Umbilical cord (tissue), 2 donors: ENCODE measurements around the gene ERICH6B. TPM values are rescaled to one million over a fixed set of nuclear protein-coding genes. Genes with fewer than 3 reads are reported as not detected.

ENCODE experiments used
- DNase-seq: peaks from one replicate; pipeline ENCODE4 v3.0.0-alpha.2; 2015; ENCODE audit warnings: low spot score
- total RNA-seq: library from RNA; depleted of rRNA; stranded (reverse); fragments of >200 nt; gene quantifications from one replicate; pipeline ENCODE4 v1.2.3, GENCODE V29; 2014; ENCODE audit warnings: low replicate concordance; ENCODE audit not compliant: insufficient read depth

Gene ERICH6B
- total RNA-seq, 1 donor from 2014 or later, result not detected

DNA sequence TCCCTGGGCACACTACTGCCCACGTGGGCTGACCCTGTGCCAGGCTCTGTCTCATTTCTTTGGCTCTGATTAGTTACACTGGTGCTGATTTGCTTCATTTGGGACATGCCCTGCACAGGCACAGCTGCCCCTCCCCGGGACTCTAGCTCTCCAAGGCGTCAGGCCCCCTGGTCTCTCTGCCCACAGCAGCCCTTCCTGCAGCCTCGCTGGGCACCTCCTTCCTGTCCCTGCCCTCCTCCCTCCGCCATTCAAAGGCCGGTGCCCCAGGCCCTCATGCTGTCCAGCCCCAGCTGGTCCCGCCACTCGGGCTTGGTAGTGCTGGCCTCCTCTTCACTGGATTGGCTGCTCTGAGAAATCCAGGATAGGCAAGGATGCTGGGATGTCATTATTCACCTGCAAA is 73.1 kb downstream of the ERICH6B start:
- no peak for DNase-seq

DNA sequence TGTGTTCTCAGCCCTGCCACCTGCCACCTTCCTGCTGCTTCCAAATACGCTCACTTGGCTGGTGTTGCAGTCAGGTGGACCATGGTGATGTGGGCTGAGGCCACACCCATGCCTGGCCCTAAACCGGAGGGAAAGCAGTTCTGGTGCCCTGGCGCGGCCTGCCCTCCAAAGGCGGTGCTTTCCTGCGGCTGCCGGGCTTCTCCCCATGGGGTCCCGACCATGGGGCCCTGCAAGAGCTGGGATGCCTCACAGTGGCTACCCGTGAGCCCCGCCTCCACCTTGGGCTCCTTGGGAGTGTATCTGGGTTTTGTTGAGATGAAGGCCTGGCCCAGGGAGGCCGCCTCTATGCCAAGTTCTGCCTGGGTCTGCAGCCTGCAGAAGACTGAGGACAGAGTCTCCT is 73.7 kb downstream of the ERICH6B start:
- no peak for DNase-seq

DNA sequence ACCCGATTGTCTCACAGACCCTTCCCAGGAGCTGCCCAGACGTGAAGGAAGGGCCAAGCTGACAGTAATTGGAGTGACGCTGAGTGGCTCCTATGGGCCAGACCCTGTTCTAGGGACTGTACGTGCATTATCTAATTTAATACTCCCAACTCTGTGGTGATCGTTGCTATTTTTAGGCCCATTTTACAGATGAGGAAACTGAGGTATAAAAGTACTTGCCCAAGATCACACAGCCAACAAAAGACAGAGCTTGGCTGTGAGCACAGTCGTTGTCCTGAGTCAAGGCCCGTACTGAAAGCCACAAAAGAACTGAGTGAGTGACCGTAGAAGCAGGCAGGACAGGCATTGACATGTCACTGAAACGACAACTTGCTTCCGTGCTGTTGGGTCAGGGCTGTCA is 74.7 kb downstream of the ERICH6B start:
- DNase-seq, result no peak

DNA sequence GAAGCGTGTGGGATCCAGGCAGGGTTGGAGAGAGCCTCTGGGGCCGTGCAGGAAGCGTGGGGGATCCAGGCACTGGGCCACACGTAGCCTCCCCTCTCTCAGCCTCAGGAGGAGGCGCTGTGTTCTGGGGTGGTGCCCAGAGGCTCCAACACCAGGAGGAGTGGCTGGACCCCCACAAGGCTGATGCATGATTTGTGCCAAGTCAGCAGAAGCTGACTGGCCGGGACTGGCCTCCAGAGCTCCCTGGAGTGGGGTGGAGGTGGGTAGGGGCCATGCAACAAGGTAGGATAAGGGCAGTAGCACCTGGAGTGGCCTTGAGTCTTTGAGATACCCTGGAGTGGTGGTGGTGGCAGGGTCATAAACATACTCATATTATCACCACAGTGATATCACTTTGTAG is 75.3 kb downstream of the ERICH6B start:
- DNase-seq, result no peak

DNA sequence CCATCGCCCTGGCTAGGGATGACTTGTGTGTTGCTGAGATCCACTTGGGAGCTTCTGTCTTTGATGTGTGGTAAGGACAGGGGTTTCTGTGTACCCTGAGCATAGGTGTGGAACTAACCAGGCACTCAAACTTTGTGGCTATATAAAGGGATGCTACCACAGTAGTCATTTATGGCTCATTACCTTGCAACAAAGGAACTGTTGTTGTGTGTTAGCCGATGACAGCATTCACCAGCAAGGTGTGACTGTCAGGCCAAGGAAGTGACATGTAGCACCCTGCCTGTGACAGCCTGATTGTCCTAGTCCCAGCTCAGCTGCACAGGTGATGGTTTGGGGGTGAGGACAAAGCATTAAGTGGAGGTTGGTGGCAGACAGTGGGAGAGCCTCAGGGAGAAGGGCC is 77.2 kb downstream of the ERICH6B start:
- no peak for DNase-seq

DNA sequence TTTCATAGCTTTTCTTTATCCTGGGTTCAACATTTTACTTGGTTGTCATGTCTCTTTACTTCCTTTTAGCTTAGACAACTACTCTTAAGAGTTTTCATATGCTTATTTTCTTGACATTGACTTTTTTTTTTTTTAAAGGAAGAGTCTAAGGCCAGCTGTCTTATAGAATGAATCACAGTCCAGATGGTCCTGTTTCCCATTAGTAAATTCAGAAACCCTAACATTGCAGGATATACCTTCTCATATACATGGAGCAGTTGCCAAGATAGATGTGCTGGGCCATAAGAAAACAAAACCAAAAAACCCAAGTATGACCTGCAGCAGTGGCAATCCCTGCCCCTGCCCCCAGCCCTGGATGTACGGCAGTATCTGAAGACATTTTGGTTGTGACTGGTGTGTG is 78.0 kb downstream of the ERICH6B start:
- peak; percentile 6 for DNase-seq

DNA sequence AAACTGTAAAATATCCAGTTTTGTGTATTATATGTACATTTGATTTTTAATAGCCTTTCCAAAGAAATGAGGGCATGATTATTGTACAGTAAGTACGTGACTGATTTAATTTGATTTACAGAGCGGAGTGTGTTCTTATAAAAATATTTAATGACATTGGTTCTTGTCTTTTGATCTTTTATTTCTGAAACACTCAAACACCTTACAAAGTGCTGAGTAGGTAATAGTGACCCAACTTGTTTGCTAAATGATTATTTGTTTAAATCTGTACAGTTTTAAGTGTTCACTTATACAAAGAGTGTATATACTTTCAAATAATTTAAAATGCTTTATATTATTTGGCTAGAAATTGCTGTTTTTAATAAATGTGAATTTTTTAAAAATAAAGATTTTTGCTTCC is 79.3 kb downstream of the ERICH6B start:
- DNase-seq, result no peak

DNA sequence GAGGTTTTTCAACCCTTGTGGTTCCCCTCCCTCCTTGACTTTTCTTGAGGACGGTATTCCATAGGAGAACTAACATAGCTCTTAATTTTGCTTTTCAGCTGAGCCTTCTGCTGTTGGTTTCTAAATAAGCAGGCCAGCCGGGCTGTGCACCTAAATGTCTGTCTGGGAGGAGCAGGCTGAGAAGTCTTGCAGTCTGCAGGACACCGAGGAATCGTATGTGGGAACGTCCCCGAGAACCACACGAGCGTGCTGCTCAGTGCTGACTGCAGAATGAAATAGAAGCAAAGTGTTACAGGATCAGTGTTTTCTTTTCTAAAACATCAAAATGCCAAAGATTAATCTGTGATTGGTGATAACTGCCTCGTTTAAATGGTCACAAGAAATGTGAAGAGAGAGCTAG is 80.9 kb downstream of the ERICH6B start:
- no peak for DNase-seq

DNA sequence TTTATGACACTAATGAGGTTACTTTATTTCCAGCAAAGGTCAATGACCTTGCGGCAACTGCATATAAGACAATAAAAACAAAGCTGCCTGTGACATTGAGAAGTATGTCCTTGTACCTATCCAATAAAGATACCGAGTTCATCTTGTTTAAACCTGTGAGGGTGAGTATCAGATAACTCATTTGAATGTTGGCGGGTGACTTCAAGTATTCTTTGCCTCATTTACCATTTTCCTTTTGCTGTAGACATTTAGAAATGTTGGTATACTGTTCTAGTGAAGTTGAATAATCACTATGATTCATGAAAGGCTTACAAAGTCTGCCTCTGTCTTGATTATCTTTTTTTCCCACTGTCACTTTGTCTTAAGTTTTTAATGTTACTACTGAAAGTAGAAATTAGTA is 85.8 kb downstream of the ERICH6B start:
- no peak for DNase-seq

DNA sequence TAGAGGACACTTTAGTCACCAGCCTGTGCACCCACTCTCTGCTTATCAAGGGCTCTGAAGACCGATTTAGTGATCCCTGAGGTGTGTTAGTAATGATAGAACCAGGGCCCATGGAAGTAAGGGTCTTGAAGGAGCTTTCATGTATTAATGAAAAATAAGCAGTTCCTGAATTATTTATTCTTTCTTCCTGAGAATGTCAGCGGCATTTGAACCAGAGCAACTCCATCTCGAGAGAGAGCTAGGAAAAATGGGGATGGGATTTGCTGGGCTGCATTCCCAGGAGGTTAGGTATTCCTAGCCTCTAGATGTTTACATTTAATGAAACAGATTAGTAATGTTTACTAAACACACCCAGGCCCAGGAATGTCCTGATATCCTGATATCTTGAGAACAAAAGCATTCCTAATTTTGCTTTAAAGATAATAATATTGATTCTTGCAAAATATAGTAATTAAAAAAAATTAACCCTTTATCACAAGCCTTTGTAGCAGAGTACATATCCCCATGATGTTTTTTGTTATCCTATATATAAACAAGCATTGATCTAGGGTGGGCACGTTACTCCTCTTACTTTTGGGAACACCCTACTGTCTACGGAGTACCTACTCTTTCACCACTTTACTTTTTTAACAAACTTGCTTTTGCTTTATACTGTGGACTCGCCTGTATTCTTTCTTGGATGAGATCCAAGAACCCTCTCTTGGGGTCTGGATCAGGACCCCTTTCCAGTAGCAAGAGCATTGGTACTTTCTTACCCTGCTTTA is 87.7 kb downstream of the ERICH6B start:
- no peak for DNase-seq

DNA sequence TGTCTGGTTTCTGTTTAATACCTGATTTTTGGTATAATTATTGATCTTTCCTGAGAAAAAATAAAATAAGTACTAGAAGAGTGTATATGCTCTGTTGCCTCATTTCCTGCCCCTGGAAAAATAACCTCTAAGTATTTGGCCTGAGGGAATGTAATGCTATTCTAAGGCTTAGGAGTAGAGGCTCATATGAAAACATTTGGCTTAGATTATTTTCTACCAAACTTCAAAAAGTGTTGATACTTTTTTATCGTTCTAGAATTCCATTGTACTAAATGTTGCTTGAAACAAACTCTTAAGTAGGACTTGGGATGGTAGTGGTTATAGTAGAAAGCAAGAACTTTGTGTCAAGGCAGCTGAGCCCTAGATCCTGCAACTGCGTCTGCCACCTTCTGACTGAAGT is 93.0 kb downstream of the ERICH6B start:
- no peak for DNase-seq

DNA sequence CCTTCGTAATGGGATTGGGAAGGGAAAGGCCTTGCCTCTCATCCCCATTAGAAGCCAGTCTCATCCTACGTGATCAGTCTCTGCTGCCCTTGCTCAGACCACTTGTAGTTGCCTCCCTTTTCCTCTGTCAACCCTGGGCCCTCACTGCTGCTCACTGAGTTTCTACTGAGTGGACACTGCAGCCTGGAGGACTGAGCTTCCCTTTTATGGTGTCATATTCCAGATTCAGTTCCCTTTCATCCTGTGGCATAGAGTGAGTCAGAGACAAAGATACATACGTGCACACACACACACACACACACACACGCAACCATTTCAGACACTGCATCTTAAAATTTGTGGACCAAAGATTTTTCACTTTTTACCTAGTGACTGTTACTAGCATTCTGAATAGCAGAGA is 94.2 kb downstream of the ERICH6B start:
- DNase-seq, result peak; percentile 34

DNA sequence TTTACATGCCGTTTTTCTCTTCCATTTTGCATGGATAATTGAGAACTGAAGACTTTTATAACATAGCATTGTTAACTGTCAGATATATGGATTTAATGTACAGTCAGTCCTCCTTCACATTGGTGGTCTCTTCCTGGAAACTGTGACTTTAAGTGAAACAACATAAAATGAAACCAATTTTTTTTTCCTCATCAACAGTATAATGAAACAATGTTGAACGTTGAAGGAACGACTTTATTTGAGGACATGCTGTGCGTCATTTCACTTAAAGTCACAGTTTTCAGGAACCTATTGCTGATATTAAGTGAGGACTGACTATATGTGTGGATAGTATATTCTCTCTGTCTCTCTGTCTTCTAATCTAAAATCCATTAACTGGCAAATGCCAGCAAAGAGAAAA is 96.0 kb downstream of the ERICH6B start:
- DNase-seq, result no peak

DNA sequence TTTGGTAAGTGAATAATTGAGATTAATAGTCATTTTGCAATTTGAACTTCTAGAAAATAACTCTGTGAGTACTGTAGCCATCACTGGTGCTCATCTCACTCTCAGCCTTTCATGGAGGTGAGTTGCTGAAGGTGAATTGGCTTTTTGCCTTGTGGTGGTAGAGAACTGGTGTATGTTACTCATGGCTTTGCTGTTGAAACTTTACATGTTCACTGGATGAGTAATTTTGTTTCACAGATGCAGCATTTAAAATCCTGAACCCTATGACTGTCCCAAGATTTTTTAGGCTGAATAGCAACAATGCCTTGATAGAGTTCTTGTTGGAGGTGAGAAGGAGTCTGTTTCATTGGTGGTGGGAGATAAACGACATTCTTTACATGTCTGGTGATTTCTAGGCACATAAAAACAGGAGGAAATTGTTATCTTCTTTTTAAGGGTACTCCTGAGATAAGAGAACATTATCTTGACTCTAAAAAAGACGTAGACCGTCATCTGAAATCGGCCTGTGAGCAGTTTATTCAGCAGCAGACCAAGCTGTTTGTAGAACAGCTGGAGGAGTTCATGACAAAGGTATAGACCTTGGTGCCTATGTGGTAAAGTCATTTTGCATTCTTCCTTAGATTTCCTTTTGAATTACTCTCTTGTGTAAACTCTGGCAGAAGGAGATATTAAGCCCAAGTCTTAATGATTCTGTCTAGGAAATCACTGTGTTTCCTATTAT is 96.9 kb downstream of the ERICH6B start:
- DNase-seq, result no peak

DNA sequence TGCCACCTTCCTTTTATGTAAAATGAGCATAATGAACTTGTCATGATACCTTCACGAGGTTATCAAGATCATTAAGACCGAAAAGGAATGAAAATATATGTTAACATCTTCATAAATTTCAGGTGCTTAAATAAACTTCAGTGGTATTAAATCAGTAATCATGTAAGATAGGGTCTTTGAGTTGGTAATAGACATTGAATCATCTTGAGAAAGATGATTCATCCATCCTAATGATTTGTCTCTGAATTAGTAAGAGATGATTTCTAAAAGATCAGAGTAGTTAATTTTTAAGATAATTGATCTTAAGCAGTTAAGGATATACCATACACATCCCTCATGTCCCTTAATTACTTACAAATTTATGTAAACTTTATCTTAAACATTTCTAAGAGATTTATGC is 98.8 kb downstream of the ERICH6B start:
- DNase-seq, result no peak

DNA sequence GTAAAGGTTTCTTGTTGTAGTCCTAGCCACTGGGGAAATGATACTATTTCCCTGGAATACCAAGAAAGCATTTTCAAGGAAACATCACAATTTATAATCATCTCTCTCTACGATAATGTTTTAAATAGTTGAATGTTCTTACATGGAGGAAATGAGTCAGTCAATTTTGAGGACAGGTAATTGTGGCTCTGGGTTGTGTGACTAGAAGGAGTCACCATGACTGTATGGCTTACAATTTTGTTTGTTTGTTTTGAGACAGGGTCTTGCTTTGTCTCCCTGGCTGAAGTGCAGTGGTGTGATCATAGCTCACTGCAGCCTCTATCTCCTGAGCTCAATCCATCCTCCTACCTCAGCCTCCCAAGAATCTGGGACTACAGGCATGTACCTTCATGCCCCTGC is 103.4 kb downstream of the ERICH6B start:
- DNase-seq, result no peak

DNA sequence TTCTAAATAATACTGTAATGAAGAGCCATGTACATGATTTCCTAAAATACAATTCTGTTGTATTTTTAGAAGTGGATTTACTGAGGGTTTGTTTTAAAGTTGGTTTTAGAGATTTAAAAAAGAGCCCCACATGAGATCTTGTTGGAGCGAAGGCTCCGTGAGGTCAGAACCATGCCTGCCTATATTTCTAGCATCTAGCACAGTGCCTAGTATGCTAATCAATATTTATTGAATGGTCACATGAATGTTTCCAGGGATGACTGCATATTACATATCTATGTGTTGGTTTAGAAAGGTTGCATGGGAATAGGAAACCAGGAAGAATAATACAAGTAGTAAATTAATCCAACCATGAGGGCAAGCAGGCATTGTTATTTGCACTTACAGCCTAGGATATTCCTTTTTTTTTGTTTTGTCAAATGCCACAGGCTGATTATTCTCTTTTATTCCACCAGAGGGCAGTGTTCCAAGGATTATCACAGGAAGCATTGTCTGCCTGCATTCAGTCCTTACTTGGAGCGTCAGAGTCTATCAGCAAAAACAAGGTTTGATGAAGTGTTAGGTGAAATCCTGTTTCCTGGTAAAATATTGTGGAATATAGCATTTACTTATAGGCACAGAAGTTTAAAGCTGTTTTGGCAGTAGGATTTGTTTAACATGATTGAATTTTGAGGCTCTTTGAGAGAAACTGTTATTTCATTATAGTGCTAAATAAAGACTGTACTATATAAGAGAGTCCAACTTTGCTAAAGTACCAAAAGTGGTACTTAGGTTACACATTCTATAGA is 104.0 kb downstream of the ERICH6B start:
- peak; percentile 59 for DNase-seq

DNA sequence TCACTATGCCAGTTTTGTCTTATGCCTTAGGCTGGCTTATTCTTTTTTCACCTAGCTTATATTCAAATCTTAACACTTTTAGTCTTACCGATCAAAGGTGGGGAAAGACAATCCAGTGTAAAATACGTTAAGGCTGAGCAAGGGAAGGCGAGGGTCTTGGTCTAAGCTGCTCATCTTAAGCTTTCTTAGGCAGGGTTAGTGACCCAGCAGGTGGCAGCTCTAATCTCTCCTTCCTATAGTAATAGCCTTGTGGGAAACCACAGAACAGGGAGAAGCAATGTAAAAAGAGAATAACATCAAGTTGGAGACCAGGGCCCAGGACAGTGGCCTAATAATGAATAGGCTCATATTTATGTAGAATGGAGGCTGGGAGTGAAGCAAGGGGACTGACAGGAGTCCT is 104.9 kb downstream of the ERICH6B start:
- no peak for DNase-seq

DNA sequence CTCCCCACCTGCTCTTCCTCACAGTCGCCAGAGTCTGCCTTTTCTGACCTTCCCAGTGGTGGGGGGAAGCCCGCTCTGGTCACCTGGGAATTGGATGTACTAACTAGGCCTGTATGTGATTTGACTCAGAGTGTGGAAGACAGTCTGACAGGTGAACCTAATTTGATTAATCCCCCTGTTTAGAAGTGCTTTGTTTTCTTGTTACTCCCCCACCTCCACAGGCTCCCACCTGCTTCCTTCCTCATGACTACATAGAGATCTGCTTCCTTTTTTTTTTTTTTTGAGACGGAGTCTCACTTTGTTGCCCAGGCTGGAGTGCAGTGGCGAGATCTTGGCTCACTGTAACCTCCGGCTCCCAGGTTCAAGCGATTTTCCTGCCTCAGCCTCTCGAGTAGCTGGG is 106.8 kb downstream of the ERICH6B start:
- DNase-seq, result no peak

DNA sequence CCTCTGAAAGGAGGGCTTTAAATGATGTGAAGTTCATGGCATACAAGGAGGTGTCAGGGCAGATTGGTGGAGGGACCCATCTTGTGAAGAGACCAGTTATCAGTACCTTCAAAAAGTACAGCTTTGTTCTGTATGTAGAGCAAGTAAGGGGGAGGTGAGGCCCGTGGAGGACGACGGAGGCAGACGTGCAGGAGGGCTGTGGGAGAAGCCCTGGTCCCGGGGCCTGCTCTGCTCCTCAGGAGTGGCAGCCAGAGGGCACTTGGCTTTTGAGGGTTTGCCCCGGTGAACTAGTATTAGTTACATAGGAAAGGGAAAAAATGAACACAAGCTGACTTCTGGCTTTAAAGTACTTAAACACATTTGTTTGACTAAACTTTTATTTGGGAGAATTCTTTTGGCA is 108.7 kb downstream of the ERICH6B start:
- DNase-seq, result no peak

DNA sequence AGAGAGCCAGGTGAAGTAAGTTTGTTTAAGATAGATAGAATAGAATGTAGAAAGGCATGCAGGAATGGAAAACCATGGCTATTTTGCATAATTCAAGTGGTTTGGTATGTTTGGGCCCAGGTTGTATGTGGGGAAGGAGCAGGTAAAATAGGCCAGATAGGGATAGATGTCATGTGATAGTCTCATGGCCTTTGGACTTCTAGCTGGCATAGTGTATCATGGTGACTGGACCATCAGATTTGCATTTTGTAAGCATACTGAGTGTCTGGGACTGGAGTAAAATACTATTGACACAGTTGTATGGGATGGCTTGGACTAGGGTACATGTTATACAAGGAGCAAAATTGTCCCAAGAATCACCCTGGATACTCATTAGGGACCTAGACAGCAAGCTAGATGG is 111.9 kb downstream of the ERICH6B start:
- DNase-seq, result no peak

DNA sequence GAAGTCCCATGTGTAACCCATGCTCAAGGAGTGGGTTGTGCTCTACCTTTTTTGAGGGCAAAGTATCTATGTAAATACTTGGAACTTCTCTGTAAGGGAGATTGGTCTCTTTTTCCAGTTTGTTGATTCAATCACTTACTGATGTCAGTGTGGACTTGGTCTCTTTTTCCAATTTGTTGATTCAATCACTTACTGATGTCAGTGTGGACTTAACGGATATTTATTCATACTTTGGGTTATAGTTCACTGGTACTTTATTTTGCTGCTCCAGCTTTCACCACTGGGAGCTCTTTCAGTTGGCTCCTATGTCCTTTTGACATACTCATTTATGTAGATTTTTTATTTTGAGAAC is 114.4 kb downstream of the ERICH6B start:
- DNase-seq, result no peak
